GM10266 (cell line): ENCODE data around the gene MTIF3.
A peak's percentile ranks its signal among the peaks of the same experiment; 100 is the strongest.

Experiments
- DNase-seq: peaks from one replicate; pipeline ENCODE4 v3.0.0; 2012; ENCODE audit errors: extremely low spot score
- TF ChIP-seq, protein P1 (sequence below): IDR thresholded peaks from 2 replicates; pipeline ENCODE4 v1.5.1; 2012; ENCODE audit warnings: mild to moderate bottlenecking, low read depth; ENCODE audit not compliant: control insufficient read depth, insufficient read depth; ENCODE audit errors: missing control alignments

MTIF3 gene

DNA sequence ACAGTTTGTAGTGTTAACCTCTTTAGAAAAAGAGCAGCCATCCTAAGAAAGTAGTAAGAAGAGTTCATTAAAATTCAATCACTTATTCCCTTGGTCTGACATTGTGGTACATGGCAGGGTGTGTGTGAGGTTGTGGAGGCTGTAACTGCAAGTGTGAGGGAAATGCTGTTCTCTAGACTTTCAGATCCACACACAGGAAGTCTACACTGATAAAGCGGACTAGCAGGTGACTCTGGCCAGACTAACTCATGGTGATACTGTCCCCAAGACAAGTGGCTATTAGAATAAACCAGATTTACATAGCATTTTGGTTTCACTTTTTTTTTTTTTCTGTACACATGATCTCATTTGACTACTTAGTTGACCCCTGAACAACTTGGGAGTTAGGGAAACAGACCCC lies 10.0 kb downstream of the MTIF3 start:
- TF ChIP-seq, protein P1, sequence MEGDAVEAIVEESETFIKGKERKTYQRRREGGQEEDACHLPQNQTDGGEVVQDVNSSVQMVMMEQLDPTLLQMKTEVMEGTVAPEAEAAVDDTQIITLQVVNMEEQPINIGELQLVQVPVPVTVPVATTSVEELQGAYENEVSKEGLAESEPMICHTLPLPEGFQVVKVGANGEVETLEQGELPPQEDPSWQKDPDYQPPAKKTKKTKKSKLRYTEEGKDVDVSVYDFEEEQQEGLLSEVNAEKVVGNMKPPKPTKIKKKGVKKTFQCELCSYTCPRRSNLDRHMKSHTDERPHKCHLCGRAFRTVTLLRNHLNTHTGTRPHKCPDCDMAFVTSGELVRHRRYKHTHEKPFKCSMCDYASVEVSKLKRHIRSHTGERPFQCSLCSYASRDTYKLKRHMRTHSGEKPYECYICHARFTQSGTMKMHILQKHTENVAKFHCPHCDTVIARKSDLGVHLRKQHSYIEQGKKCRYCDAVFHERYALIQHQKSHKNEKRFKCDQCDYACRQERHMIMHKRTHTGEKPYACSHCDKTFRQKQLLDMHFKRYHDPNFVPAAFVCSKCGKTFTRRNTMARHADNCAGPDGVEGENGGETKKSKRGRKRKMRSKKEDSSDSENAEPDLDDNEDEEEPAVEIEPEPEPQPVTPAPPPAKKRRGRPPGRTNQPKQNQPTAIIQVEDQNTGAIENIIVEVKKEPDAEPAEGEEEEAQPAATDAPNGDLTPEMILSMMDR: no peak
- DNase-seq: no peak

- no peak for DNase-seq
- TF ChIP-seq, protein P1: no peak
Measured at GRCh38 chr13:27437126-27437525, 13.2 kb downstream of the MTIF3 start.

GRCh38 chr13:27432611-27433210 lies 17.7 kb downstream of the MTIF3 start:
- TF ChIP-seq, protein P1: no peak
- no peak for DNase-seq

GRCh38 chr13:27432180-27432579 lies 18.2 kb downstream of the MTIF3 start:
- no peak for DNase-seq
- TF ChIP-seq, protein P1: no peak

DNA sequence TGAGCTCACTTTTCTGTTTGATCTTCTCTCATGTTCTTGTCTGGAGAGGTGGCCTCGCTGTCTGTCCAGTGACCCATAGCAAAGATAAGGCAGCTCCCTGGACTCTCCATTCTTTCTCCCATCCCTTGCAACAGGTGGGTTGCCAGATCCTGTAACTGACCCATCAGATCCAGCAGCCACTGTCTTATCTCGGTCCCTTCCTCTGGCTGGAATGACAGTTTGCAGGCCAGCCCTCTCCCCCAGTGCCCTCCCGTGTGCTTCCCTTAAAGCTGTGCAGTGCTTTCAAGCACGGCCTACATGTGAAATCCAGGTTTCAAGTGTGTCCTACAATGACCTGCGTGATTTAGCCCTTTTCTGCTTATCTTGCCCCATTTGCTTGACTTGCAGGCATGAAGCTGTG lies 22.2 kb downstream of the MTIF3 start:
- TF ChIP-seq, protein P1: no peak
- no peak for DNase-seq

DNA sequence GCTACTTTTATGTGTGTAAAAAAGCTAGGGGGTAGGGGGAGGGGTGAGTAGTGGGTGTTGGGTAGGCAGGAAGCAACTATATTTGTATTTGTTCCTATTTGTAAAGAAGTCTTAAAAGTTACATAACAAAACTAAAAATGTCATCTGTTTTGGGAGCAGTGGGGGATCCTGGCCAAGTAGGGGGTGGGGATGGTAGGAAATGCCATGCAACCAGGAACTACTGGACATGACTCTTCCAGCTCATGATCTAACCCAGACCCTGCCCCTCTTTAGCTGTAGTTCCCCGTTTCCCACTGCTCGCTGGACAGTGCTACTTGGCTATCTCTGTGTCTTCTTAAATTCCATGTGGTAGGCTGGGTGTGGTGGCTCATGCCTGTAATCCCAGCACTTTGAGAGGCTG lies 22.7 kb downstream of the MTIF3 start:
- no peak for DNase-seq
- TF ChIP-seq, protein P1: no peak

- DNase-seq: peak; percentile 58
- TF ChIP-seq, protein P1: peak; percentile 47
Measured at GRCh38 chr13:27425918-27426630, 24.3 kb downstream of the MTIF3 start.
